CD4-positive, alpha-beta T cell (primary cell): ENCODE measurements around the gene ENOX2. TPM values are rescaled to one million over a fixed set of nuclear protein-coding genes. Genes with fewer than 3 reads are reported as not detected.

Experiments used
- ATAC-seq: fragments of 200-7000 bp; cut with Tn5 transposase; one replicate; pipeline ENCODE4 v1.10.0; 2022; ENCODE audit warnings: mild to moderate bottlenecking; ENCODE audit not compliant: poor library complexity
- CTCF ChIA-PET: fragments of 350-600 bp; sonication (Branson Sonifier 250); formaldehyde crosslinking; loops from one replicate; lab custom pipeline; 2021; ENCODE audit warnings: antibody characterized with exemption, inconsistent platforms; lab: Charles Lee
- POLR2A ChIA-PET: fragments of 350-600 bp; sonication (Branson Sonifier 250); formaldehyde crosslinking; loops from one replicate; lab custom pipeline; 2021; ENCODE audit warnings: antibody characterized with exemption, inconsistent platforms; lab: Charles Lee
- DNase-seq, 14 experiments: peaks; one replicate each; pipeline ENCODE4 v3.0.0-alpha.2; 2013 to 2020; ENCODE audit warnings: mixed read lengths in 2 of 14
- H3K27ac ChIP-seq, 2 donors: one replicate each; pipeline versions ENCODE4 v1.5.1 to v1.7.0; 2013; ENCODE audit warnings: low read length in 2 of 2, low read depth in 1 of 2, mild to moderate bottlenecking in 1 of 2
- H3K27me3 ChIP-seq, 2 experiments: 1 replicate in 1 of 2; 2 replicates in 1 of 2; pipeline versions ENCODE4 v1.6.1 to v1.7.0; 2013; ENCODE audit warnings: low read length in 2 of 2, control low read depth in 1 of 2, mild to moderate bottlenecking in 1 of 2, moderate library complexity in 1 of 2; ENCODE audit not compliant: insufficient read depth in 2 of 2, control insufficient read depth in 1 of 2
- H3K36me3 ChIP-seq: one replicate; pipeline ENCODE4 v1.6.1; 2013; ENCODE audit warnings: low read length, control low read depth; ENCODE audit not compliant: insufficient read depth
- H3K4me1 ChIP-seq: one replicate; pipeline ENCODE4 v1.6.1; 2013; ENCODE audit warnings: low read length, control low read depth; ENCODE audit not compliant: insufficient read depth
- H3K4me3 ChIP-seq: one replicate; pipeline ENCODE4 v1.5.1; 2013; ENCODE audit warnings: mild to moderate bottlenecking, low read length, moderate library complexity
- H3K9me3 ChIP-seq, 2 experiments: 1 replicate in 1 of 2; 2 replicates in 1 of 2; pipeline versions ENCODE4 v1.6.1 to v1.7.0; 2013; ENCODE audit warnings: low read length in 2 of 2, mild to moderate bottlenecking in 2 of 2, control low read depth in 1 of 2, moderate library complexity in 1 of 2; ENCODE audit not compliant: control insufficient read depth in 1 of 2, insufficient read depth in 1 of 2
- H3K27ac Mint-ChIP-seq: one replicate; pipeline ENCODE4 v1.8.0; 2020; ENCODE audit warnings: mixed read lengths
- H3K27me3 Mint-ChIP-seq: one replicate; pipeline ENCODE4 v1.8.0; 2021; ENCODE audit warnings: mixed read lengths
- H3K36me3 Mint-ChIP-seq: one replicate; pipeline ENCODE4 v1.8.0; 2021; ENCODE audit warnings: low read depth, mixed read lengths
- H3K4me1 Mint-ChIP-seq: one replicate; pipeline ENCODE4 v1.8.0; 2021; ENCODE audit warnings: low read depth, mixed read lengths
- H3K4me3 Mint-ChIP-seq: one replicate; pipeline ENCODE4 v1.8.0; 2020; ENCODE audit warnings: mild to moderate bottlenecking, mixed read lengths
- H3K9me3 Mint-ChIP-seq: one replicate; pipeline ENCODE4 v1.8.0; 2020; ENCODE audit warnings: mixed read lengths
- CTCF ChIP-seq: fragments of 200-600 bp; IDR thresholded peaks from one replicate; pipeline ENCODE4 v1.8.0; 2022; ENCODE audit warnings: antibody characterized with exemption, mild to moderate bottlenecking
- intact Hi-C, 2 experiments: fragments of 100-400 bp; cut with DNase I in 1 of 2; cut with micrococcal nuclease in 1 of 2; formaldehyde crosslinking; loops; one replicate each; pipeline versions ENCODE4 v1.15.1 to v1.9.0; 2023 to 2025; cut with DNase I, micrococcal nuclease
- total RNA-seq, 174 experiments: library from RNA in 2 of 174; stranded (reverse) in 2 of 174; gene quantifications; one replicate each; pipeline ENCODE4 v1.2.3 and lab custom pipeline; 2021 to 2026

ENOX2 gene
- total RNA-seq, 2 experiments from 2014 or later, result 4.0 to 6.5 TPM

- no peaks in the 10 kb centered on the region for H3K36me3 ChIP-seq
- peak; percentile 56 for ATAC-seq
- intact Hi-C loops, result loop anchor here (1.0 to 10.0 kb wide), 6 partner anchors 375 to 1316 kb away; no protein-coding TSS in a partner anchor
- peak; percentile 57 for TF ChIP-seq CTCF
- no peaks in the 10 kb centered on the region for H3K36me3 Mint-ChIP-seq
- no peak overlapping the region for H3K27ac ChIP-seq
- peak; percentile 4 to 75 (median 18) for DNase-seq
- no peaks in the 10 kb centered on the region for H3K4me1 ChIP-seq
- POLR2A ChIA-PET, result no interaction called here
- CTCF ChIA-PET, result interaction anchor here (0.7 to 1.2 kb wide), 7 partner anchors 12 to 837 kb away, joined by 3 read pairs; partner anchors contain the start of gene ENOX2
- no peaks in the 10 kb centered on the region for H3K9me3 ChIP-seq
- H3K27ac Mint-ChIP-seq, result no peak overlapping the region
- no peak overlapping the region for H3K4me3 ChIP-seq
- H3K4me1 Mint-ChIP-seq, result no peaks in the 10 kb centered on the region
- H3K27me3 ChIP-seq, result no peaks in the 10 kb centered on the region
- no peak overlapping the region for H3K4me3 Mint-ChIP-seq
- H3K9me3 Mint-ChIP-seq, result no peaks in the 10 kb centered on the region
- peaks cover 4% of the 10 kb centered on the region for H3K27me3 Mint-ChIP-seq
Observed at GRCh38 chrX:130916636-130917422, 13.8 kb upstream of the ENOX2 start.

- Mint-ChIP-seq H3K4me1 (no peaks in the 10 kb centered on the region), H3K4me3 (no peak overlapping the region), H3K9me3 (no peaks in the 10 kb centered on the region), H3K27me3 (peaks cover 4% of the 10 kb centered on the region), H3K36me3 (no peaks in the 10 kb centered on the region), H3K27ac (no peak overlapping the region)
- ChIA-PET POLR2A (no interaction called here), CTCF (no interaction called here)
- intact Hi-C loops, result loop anchor here (5.0 to 10.0 kb wide), 4 partner anchors 373 to 1311 kb away; no protein-coding TSS in a partner anchor
- Histone ChIP-seq H3K27me3 (no peaks in the 10 kb centered on the region), H3K4me1 (no peaks in the 10 kb centered on the region), H3K9me3 (no peaks in the 10 kb centered on the region), H3K27ac (no peak overlapping the region), H3K36me3 (no peaks in the 10 kb centered on the region), H3K4me3 (no peak overlapping the region)
- no peak for DNase-seq
- TF ChIP-seq CTCF, result no peak
- no peak for ATAC-seq
Observed at GRCh38 chrX:130915302-130915701, 12.3 kb upstream of the ENOX2 start.

- CTCF ChIA-PET, result no interaction called here
- Mint-ChIP-seq H3K36me3 (no peaks in the 10 kb centered on the region), H3K27ac (no peak overlapping the region), H3K4me1 (no peaks in the 10 kb centered on the region), H3K27me3 (no peaks in the 10 kb centered on the region), H3K4me3 (no peak overlapping the region), H3K9me3 (no peaks in the 10 kb centered on the region)
- Histone ChIP-seq H3K27me3 (no peaks in the 10 kb centered on the region), H3K36me3 (no peaks in the 10 kb centered on the region), H3K27ac (no peak overlapping the region), H3K9me3 (no peaks in the 10 kb centered on the region), H3K4me1 (no peaks in the 10 kb centered on the region), H3K4me3 (no peak overlapping the region)
- intact Hi-C loops, result loop anchor here in 1 of 2 experiments (10.0 kb wide), 2 partner anchors 1305 to 1315 kb away; no protein-coding TSS in a partner anchor
- TF ChIP-seq CTCF, result no peak
- POLR2A ChIA-PET, result no interaction called here
- ATAC-seq (no peak), DNase-seq (no peak)
Observed at GRCh38 chrX:130909469-130910136, 6.6 kb upstream of the ENOX2 start.
